RWPE2 (cell line): Measurements from ENCODE around the gene RALGAPA1.

Experiments
- ATAC-seq: fragments of 200-7000 bp; cut with Tn5 transposase; 3 replicates; pipeline ENCODE4 v1.9.1; 2021; ENCODE audit warnings: low read depth
- DNase-seq: peaks from one replicate; pipeline ENCODE4 v3.0.0-alpha.2; 2020; ENCODE audit warnings: low spot score
- H3K27ac ChIP-seq: fragments of 450-650 bp; 2 replicates; pipeline ENCODE4 v1.5.1; 2017; ENCODE audit warnings: mild to moderate bottlenecking; ENCODE audit not compliant: poor library complexity, severe bottlenecking
- H3K27me3 ChIP-seq: fragments of 250-450 bp; sonication (Bioruptor Pico); 2 replicates; pipeline ENCODE4 v1.5.1; 2021; ENCODE audit warnings: mild to moderate bottlenecking, moderate library complexity; ENCODE audit not compliant: insufficient read depth, poor library complexity, severe bottlenecking
- H3K36me3 ChIP-seq: fragments of 250-450 bp; sonication (Bioruptor Pico); 2 replicates; pipeline ENCODE4 v1.5.1; 2020; ENCODE audit warnings: low read depth, mild to moderate bottlenecking, moderate library complexity
- H3K4me1 ChIP-seq: fragments of 250-450 bp; sonication (Bioruptor Pico); 2 replicates; pipeline ENCODE4 v1.5.1; 2021; ENCODE audit warnings: mild to moderate bottlenecking, moderate library complexity; ENCODE audit not compliant: insufficient read depth, poor library complexity, severe bottlenecking
- H3K4me3 ChIP-seq: fragments of 250-450 bp; sonication (Bioruptor Pico); 2 replicates; pipeline ENCODE4 v1.5.1; 2021; ENCODE audit warnings: mild to moderate bottlenecking, moderate library complexity; ENCODE audit not compliant: severe bottlenecking
- H3K9me3 ChIP-seq: fragments of 250-450 bp; sonication (Bioruptor Pico); 2 replicates; pipeline ENCODE4 v1.5.1; 2021; ENCODE audit warnings: mild to moderate bottlenecking, moderate library complexity; ENCODE audit not compliant: severe bottlenecking
- CTCF ChIP-seq: fragments of 450-650 bp; IDR thresholded peaks from one replicate; pipeline ENCODE4 v1.5.1; 2017; ENCODE audit warnings: mild to moderate bottlenecking, moderate library complexity; ENCODE audit not compliant: poor library complexity, severe bottlenecking

The RALGAPA1 gene

GRCh38 chr14:35576856-35577255 lies 232.2 kb downstream of the RALGAPA1 start:
- no peaks in the 10 kb centered on the region for H3K9me3 ChIP-seq
- no peak overlapping the region for H3K27ac ChIP-seq
- H3K36me3 ChIP-seq, result no peaks in the 10 kb centered on the region; the same call in 1 of the 2 replicates
- no peaks in the 10 kb centered on the region for H3K4me1 ChIP-seq
- TF ChIP-seq CTCF, result no peak
- H3K4me3 ChIP-seq, result no peak overlapping the region
- ATAC-seq (no peak), DNase-seq (no peak)
- H3K27me3 ChIP-seq, result no peaks in the 10 kb centered on the region

- no peak overlapping the region for H3K27ac ChIP-seq
- ATAC-seq, result no peak
- H3K27me3 ChIP-seq, result no peaks in the 10 kb centered on the region
- no peaks in the 10 kb centered on the region for H3K4me1 ChIP-seq
- no peak for DNase-seq
- TF ChIP-seq CTCF, result no peak
- H3K36me3 ChIP-seq, result no peaks in the 10 kb centered on the region; the same call in 1 of the 2 replicates
- H3K4me3 ChIP-seq, result no peak overlapping the region
- no peaks in the 10 kb centered on the region for H3K9me3 ChIP-seq
These were observed 232.8 kb downstream of the RALGAPA1 start for GRCh38 chr14:35576260-35576659.

DNA sequence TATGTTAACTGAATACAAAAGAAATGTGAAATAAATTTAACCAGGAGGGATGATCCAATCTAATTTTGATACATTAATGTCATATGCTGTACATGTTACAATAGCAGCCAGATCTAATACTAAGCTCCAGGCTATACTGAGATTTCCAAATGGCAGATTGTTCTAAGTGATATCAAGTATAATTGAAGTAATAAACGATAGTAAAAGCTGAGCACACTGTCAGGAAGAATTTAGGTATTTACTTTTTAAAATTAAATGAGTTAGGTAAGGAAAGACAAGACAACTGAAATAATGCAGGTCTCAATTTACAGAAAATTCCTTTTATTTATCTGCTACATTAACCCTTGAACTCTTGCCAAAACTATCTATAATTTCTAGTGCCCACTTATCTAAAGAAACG lies 235.2 kb downstream of the RALGAPA1 start:
- no peaks in the 10 kb centered on the region for H3K27me3 ChIP-seq
- peaks cover 3% of the 10 kb centered on the region; the same call in 1 of the 2 replicates for H3K36me3 ChIP-seq
- DNase-seq (no peak), ATAC-seq (no peak)
- TF ChIP-seq CTCF, result no peak
- H3K4me3 ChIP-seq, result no peak overlapping the region
- H3K4me1 ChIP-seq, result no peaks in the 10 kb centered on the region
- no peaks in the 10 kb centered on the region for H3K9me3 ChIP-seq
- H3K27ac ChIP-seq, result no peak overlapping the region

- H3K27ac ChIP-seq, result no peak overlapping the region
- H3K36me3 ChIP-seq, result peaks cover 6% of the 10 kb centered on the region; the same call in 1 of the 2 replicates
- no peak for TF ChIP-seq CTCF
- no peaks in the 10 kb centered on the region for H3K27me3 ChIP-seq
- no peak for ATAC-seq
- DNase-seq, result no peak
- H3K4me1 ChIP-seq, result no peaks in the 10 kb centered on the region
- no peak overlapping the region for H3K4me3 ChIP-seq
- H3K9me3 ChIP-seq, result no peaks in the 10 kb centered on the region
These were observed 237.5 kb downstream of the RALGAPA1 start for GRCh38 chr14:35571598-35571997.

GRCh38 chr14:35565871-35566464 lies 243.1 kb downstream of the RALGAPA1 start:
- Histone ChIP-seq H3K36me3 (0 out of 2 replicates have a peak, but pooled peaks cover 6% of the 10 kb centered on the region), H3K4me1 (no peaks in the 10 kb centered on the region), H3K27me3 (no peaks in the 10 kb centered on the region), H3K27ac (no peak overlapping the region), H3K9me3 (no peaks in the 10 kb centered on the region), H3K4me3 (no peak overlapping the region)
- DNase-seq (no peak), ATAC-seq (no peak)
- TF ChIP-seq CTCF, result no peak
